ENCODE results near the gene MAD2L2. TPM values are rescaled to one million over a fixed set of nuclear protein-coding genes. Genes with fewer than 3 reads are reported as not detected.

MAD2L2 gene
- total RNA-seq, 1 experiment from 2014 or later = 283 TPM

GRCh38 chr1:11664336-11665065, 16.4 kb downstream of the MAD2L2 start (continued):
- TF ChIP-seq ZBTB43 (CRISPR knock-in tag; IDR thresholded peaks at IDR 0.05) (no peak), ZNF232 (CRISPR knock-in tag; IDR thresholded peaks at IDR 0.05) (0 out of 2 replicates have a peak, but pooled peaks have one; percentile 9), ZNF138 (CRISPR knock-in tag; conservative IDR thresholded peaks at IDR 0.05) (no peak)

- POLR2A ChIA-PET = no interaction called here
- Mint-ChIP-seq H3K36me3 (peaks cover 44% of the 10 kb centered on the region), H3K27ac (no peak overlapping the region), H3K4me1 (no peaks in the 10 kb centered on the region), H3K9me3 (no peaks in the 10 kb centered on the region), H3K4me3 (no peak overlapping the region), H3K27me3 (ENCODE audit: low read depth) (no peaks in the 10 kb centered on the region; the same call in 1 of the 2 replicates)
- CTCF ChIA-PET = interaction anchor here (1.1 to 1.5 kb wide), 3 partner anchors 15 to 59 kb away, joined by 3 read pairs; no protein-coding TSS in a partner anchor
- ATAC-seq (no peak), DNase-seq (ENCODE audit: low spot score) (no peak)
- TF ChIP-seq FOXJ3 (CRISPR knock-in tag; IDR thresholded peaks at IDR 0.05; ENCODE audit: borderline replicate concordance) (no peak), JUN (CRISPR knock-in tag; IDR thresholded peaks at IDR 0.05) (no peak), OVOL2 (CRISPR knock-in tag; IDR thresholded peaks at IDR 0.05; ENCODE audit: borderline replicate concordance) (no peak), ERG (CRISPR knock-in tag; IDR thresholded peaks at IDR 0.05) (no peak), STAT6 (CRISPR knock-in tag; conservative IDR thresholded peaks at IDR 0.05; ENCODE audit: low read depth) (no peak), ZNF671 (CRISPR knock-in tag; IDR thresholded peaks at IDR 0.05) (no peak), MLX (CRISPR knock-in tag; IDR thresholded peaks at IDR 0.05) (no peak), NR3C1 (CRISPR knock-in tag; conservative IDR thresholded peaks at IDR 0.05; ENCODE audit: low read depth) (no peak), ZNF416 (CRISPR knock-in tag; IDR thresholded peaks at IDR 0.05) (no peak), NFYB (CRISPR knock-in tag; conservative IDR thresholded peaks at IDR 0.05; ENCODE audit: low read depth) (no peak), SP1 (CRISPR knock-in tag; conservative IDR thresholded peaks at IDR 0.05) (no peak), ZBTB21 (CRISPR knock-in tag; IDR thresholded peaks at IDR 0.05; ENCODE audit: borderline replicate concordance) (no peak), E2F5 (CRISPR knock-in tag; IDR thresholded peaks at IDR 0.05) (no peak)
Measured at GRCh38 chr1:11661103-11661502, 19.8 kb downstream of the MAD2L2 start.

GRCh38 chr1:11659748-11660147, 21.2 kb downstream of the MAD2L2 start:
- ChIA-PET CTCF (interaction anchor here (1.1 kb wide), 1 partner anchor 60 kb away, joined by 3 read pairs; no protein-coding TSS in a partner anchor), POLR2A (no interaction called here)
- Mint-ChIP-seq H3K9me3 (no peaks in the 10 kb centered on the region), H3K27me3 (ENCODE audit: low read depth) (no peaks in the 10 kb centered on the region; the same call in 1 of the 2 replicates), H3K27ac (no peak overlapping the region), H3K4me1 (peaks cover 9% of the 10 kb centered on the region), H3K36me3 (peaks cover 51% of the 10 kb centered on the region), H3K4me3 (no peak overlapping the region)
- ATAC-seq = no peak
- no peak for DNase-seq (ENCODE audit: low spot score)
- no peak for TF ChIP-seq ATF2 (CRISPR knock-in tag; IDR thresholded peaks at IDR 0.05; ENCODE audit: borderline replicate concordance, low read depth)
- no peak for TF ChIP-seq ZNF416 (CRISPR knock-in tag; IDR thresholded peaks at IDR 0.05)
- no peak for TF ChIP-seq AR (CRISPR knock-in tag; IDR thresholded peaks at IDR 0.05)
- no peak for TF ChIP-seq PREB (CRISPR knock-in tag; IDR thresholded peaks at IDR 0.05; ENCODE audit: borderline replicate concordance)
- no peak for TF ChIP-seq PRRX2 (CRISPR knock-in tag; IDR thresholded peaks at IDR 0.05)
- no peak for TF ChIP-seq SP1 (CRISPR knock-in tag; conservative IDR thresholded peaks at IDR 0.05)
